ENCODE data around the gene NELFA.

DNA sequence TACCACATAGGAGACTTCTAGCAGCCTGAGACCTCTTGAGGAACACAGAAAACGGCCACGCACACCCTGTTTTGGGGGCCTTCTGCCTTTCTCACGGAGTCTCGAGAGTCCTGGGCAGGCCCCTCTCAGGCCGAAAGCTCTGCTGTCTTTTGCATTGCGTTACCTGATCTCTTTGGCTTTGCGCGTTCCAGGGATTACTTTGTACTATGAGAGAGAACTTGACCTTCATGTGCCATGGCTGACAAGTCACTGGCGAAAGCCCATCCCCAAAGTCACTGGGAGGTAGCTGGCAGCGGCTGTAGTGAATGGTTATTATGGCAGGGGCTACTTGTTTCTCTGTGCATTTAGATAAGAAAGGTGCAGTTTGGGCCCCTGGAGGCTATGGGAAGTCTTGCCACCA lies 42.3 kb upstream of the NELFA start:
- TF ChIP-seq, protein P1, sequence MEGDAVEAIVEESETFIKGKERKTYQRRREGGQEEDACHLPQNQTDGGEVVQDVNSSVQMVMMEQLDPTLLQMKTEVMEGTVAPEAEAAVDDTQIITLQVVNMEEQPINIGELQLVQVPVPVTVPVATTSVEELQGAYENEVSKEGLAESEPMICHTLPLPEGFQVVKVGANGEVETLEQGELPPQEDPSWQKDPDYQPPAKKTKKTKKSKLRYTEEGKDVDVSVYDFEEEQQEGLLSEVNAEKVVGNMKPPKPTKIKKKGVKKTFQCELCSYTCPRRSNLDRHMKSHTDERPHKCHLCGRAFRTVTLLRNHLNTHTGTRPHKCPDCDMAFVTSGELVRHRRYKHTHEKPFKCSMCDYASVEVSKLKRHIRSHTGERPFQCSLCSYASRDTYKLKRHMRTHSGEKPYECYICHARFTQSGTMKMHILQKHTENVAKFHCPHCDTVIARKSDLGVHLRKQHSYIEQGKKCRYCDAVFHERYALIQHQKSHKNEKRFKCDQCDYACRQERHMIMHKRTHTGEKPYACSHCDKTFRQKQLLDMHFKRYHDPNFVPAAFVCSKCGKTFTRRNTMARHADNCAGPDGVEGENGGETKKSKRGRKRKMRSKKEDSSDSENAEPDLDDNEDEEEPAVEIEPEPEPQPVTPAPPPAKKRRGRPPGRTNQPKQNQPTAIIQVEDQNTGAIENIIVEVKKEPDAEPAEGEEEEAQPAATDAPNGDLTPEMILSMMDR (IDR thresholded peaks at IDR 0.05): no peak
- TF ChIP-seq POLR2A (IDR thresholded peaks at IDR 0.05): no peak

Data from right lobe of liver (tissue), 4 donors.